Frontal cortex (tissue), 4 donors: ENCODE data around the gene AIFM1. TPM values are rescaled to one million over a fixed set of nuclear protein-coding genes. Genes with fewer than 3 reads are reported as not detected.

Source experiments
- DNase-seq, 2 donors: peaks; one replicate each; pipeline ENCODE4 v3.0.0; 2012; ENCODE audit warnings: low spot score in 2 of 2
- FAIRE-seq: peaks from 2 replicates; lab custom pipeline; 2012; peaks lifted over from hg19 to GRCh38; lab: Jason Lieb, UNC
- total RNA-seq: library from RNA; depleted of rRNA; stranded (reverse); fragments of >200 nt; gene quantifications from one replicate; pipeline ENCODE4 v1.2.3, GENCODE V29; 2014
- donor health status: control.
- donor health status: control.
- donor health status: control.

Gene AIFM1
- total RNA-seq, 1 donor from 2014 or later: 11.4 TPM

DNA sequence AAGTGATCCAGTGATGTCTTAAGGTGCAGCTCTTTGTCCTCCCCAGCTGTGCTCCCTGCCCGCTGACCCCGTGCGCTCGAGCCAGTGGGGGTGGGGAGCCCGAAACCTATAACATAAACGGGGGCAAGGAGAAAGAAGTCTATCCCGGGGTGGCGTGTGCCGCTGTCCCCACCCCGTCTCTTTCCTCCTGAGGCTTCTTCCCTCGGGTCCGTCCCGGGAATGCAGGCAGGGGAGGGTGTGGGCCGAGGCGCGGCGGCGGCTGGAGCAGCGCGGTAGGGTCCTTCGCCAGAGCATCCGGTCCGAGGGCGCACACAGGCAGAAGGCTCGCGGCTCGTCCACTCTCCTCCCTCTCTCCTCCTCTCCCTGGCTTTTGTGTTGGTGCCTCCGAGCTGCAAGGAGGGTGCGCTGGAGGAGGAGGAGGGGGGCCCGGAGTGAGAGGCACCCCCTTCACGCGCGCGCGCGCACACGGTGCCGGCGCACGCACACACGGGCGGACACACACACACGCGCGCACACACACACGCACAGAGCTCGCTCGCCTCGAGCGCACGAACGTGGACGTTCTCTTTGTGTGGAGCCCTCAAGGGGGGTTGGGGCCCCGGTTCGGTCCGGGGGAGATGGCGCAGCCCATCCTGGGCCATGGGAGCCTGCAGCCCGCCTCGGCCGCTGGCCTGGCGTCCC, 5.9 kb upstream of the AIFM1 start, which contains the start of gene RAB33A:
Gene RAB33A, plus strand, starts transcription at position 517 of the 681 bp plus-strand sequence. Its CDS starts 101 bp downstream, at position 618.
- DNase-seq: peak; percentile 30 to 59

DNA sequence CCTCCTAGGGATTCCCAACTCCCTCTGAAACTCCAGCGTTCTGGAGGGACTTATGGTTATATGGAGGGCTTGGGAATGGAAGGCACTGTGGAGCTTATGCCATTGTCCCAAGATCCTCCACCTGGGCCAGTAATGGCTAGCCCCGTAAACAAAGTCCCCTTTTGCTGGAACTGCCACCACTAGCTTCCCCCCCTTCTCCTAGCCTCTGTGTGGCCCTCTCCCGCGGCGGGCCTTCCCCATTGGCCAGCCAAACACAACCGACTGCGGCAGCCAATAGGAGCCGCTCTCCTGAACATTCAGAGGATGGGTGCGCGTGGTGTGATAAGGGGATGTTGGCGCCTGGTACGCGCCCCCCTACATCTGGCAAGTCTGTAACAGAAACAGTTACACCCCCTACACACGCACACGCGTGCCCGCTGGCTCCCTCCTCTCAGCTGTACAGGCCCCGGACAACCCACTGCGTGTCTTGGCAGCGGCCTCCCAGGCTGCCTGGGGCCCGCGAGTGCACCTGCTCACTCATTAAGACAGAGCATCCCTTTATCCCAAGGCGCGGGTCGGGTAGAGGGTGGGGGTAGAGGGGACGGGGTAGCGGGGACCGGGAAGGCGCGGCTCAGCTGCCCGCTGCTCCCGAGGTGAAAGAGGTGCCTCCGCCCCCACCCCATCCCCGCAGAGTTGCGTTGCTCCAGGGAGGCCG, 5.3 kb upstream of the AIFM1 start:
- peak; percentile 56 to 68 for DNase-seq
- FAIRE-seq: no peak

More for the DNA sequence above, 5.9 kb upstream of the AIFM1 start, which contains the start of gene RAB33A:
- FAIRE-seq: no peak

GRCh38 chrX:130167040-130167439, 1.4 kb upstream of the AIFM1 start:
- DNase-seq (no peak), FAIRE-seq (no peak)

GRCh38 chrX:130166503-130166777, 799 bp upstream of the AIFM1 start:
- no peak for FAIRE-seq
- no peak for DNase-seq

DNA sequence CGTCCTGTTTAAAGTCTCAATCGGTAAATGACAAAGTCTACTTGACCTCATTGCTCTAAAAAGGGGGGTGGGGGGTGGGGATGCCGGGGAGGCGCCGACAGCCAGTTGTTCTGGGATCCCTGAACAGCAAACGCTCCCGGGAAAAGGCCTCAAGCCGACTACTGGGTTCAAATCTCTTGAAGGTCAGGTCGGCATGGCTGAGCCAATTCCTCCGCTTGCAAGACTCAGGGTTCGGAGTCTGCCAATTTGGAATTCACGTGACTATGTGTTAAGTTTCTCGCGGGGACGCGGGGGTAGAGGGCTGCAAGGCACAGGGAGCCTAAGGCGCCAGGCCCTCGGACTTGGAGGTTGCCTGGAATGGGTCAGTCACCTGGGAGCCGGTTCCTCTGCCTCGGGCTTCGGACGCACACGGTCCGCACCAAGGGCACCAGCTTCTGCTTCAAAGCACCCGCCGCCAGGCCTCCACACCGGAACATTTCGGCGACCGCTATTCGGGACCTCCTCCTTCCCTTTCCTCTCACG, 399 bp downstream of the AIFM1 start:
- DNase-seq (no peak), FAIRE-seq (no peak)

GRCh38 chrX:130163398-130163797, 2.2 kb downstream of the AIFM1 start:
- DNase-seq (no peak), FAIRE-seq (no peak)

DNA sequence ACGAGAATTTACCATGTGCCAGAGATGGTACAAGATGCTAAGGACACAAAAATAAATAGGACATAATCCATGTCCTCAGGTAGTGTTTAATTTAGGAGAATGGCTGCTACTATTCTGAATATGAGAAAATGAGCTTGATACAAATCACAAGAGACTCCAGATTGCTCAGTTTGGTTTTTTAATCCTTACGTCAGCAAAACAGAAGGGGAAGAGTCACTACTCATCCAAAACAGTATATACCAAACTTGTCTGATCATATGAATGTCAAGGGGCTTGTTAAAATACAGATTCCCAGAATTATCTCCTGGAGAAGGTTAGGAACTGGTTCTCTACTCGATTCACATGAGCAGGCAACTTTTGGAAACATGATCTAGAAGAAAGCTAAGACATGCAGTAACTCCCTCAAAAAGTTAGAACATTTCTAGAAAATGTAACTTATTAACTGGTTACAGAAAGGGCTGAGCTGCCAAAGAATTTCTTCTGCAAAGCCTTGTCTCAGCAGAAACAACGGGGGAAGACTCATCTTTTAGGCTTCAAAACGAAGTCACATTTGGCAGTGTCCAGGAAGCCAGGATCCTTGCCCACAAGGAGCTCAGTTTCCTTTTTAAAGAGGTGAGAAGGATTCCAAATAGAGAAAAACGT, 3.4 kb downstream of the AIFM1 start:
- DNase-seq: no peak
- FAIRE-seq: no peak

DNA sequence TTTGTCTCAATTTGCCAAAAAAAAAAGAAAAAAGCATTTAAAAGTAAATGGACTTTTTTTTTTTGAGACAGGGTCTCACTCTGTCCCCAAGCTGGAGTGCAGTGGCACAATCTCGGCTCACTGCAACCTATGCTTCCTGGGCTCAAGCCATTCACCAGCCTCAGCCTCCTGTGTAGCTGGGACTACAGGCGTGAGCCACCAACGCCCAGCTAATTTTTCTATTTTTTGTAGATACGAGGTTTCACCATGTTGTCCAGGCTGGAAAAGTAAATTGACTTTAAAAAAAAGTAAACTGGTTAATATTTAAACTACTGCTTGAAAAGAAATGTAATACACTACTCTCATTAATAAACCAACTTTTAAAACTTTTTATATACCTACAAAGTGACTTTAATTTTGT, 5.9 kb downstream of the AIFM1 start:
- FAIRE-seq (no peak), DNase-seq (no peak)

DNA sequence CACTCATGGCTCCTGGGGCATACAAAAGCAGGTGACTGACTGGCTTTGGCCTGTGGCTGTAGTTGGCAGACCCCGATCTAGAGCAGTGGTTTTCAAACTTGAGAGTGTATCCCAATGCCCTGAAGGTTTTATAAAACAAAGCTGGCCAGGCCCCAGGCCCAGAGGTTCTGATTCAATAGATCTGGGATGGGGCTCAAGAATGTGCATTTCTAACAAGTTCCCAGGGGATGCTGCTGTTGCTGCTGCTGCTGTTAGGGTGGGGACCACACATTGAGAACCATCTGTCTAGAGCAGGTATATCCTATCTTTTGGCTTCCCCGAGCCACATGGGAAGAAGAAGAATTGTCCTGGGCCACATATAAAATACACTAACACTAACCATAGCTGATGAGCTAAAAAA, 7.3 kb downstream of the AIFM1 start:
- no peak for DNase-seq
- no peak for FAIRE-seq

- DNase-seq: no peak
- FAIRE-seq: no peak
These were observed 10.1 kb downstream of the AIFM1 start for GRCh38 chrX:130155564-130155963.

DNA sequence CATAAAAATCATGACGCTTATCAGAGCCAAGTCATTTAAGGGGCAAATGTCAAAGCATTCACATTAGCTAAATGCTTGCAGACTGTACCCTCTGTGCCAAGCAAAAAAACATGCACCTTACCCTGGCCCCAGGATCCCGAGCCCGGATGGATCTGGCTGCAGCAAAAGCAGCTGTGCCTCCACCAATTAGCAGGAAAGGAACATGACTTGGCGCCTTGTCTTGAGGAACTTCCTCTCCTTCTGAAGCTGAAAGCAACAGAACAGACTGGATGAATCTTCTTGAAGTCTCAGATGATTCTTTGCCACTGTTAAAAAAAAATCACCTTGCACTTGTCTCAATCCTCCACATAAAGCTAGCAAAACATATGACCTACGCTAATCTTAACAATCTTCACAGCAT, 18.0 kb downstream of the AIFM1 start:
- no peak for FAIRE-seq
- no peak for DNase-seq

DNA sequence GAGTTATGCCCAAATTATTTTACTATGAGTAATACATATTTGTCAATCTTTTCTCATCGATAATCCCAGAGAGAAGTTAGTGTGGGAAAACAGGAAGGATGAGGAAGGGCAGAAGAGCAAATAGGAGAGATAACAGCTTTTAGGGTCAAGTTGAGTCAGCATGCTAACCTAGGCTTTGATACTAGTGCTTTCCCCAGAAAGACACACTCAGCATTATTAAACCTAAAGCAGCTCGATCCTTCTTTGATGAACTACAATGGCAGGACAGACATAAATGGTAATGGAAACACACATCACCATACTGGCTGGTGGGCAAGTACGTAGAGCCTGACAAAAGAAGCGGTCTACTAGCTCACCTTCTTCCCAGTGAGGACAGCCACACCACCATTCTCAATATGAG, 20.5 kb downstream of the AIFM1 start:
- FAIRE-seq: no peak
- no peak for DNase-seq

GRCh38 chrX:130144509-130144908, 21.1 kb downstream of the AIFM1 start:
- DNase-seq: no peak
- no peak for FAIRE-seq

- FAIRE-seq (no peak), DNase-seq (no peak)
These were observed 26.0 kb downstream of the AIFM1 start for GRCh38 chrX:130139474-130140201.

DNA sequence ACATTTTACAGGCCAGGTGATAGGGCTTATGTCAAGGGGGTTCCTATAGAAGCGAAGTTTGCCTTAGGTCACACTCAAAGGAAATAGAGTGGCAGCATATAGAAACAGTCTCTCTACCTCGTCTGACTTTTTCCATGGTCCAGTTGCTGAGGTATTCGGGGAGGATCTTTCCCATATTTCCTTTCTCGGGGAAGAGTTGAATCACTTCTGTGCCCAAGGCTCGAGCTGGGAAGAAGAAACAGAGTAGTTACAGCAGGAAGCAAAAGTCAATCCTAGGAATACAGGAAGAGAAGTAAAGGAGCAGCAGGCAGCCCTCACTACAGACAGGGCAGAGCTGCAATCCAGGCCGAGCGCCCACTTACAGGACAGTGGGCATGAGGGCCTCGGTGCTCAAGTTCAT, 28.7 kb downstream of the AIFM1 start:
- no peak for FAIRE-seq
- no peak for DNase-seq

DNA sequence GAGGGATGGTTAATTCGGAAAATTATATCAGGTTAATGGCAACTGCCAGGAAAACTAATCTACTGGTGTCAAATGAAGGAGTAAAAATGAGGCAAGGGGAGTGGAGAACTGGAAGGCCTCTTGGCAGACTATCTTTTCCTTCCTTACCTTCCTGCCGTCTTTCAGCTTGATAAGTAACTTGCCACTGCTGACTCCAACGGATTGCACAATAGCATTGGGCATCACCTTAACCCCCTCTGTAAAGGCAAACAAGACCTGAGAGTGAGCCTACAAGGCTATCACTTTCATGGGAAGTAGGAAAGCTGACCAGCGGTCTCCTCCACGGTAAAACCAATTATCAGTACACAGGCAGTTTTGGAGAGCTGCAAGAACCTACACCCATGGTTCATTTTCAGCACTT, 29.1 kb downstream of the AIFM1 start:
- DNase-seq (no peak), FAIRE-seq (no peak)

- DNase-seq (no peak), FAIRE-seq (no peak)
These were observed 34.7 kb downstream of the AIFM1 start for GRCh38 chrX:130130990-130131389.

DNA sequence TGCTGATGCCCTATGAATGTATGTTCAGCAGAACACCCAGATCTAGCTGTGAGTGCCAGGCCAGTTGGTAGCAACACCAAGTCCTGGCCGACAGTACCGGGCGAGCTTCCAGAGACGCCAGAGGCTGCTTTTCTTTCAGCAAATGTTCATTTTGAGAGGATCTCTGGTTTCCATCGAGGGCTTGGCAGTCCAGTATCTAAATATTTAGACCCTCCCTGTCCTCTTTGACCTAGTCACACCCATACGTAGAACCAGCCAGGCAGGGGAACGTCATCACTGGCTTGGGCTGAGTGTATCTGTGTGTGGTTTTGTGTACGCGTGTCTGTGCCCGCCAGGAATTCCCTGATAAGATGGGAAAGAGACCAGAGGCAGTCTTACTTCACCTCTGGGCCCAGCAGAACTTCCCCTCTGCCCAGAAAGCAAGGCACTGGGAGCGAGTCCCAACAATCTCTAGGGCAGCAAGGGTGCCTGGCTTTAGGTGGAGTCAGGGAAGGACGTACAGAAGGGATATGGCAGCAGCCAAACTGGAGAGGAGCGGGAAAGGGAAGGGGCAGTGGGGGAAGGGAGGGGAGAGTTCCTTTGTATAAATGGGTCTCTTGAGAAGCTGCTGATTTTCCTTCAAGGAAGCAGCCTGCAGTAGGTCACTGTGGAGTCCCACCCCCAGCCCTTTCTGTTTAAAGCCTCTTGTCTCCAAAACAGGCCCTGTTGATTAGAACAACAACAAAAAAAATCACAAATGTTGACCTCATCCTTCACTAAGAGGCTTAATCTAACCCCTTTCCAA, 40.4 kb downstream of the AIFM1 start:
- FAIRE-seq (no peak), DNase-seq (no peak)

- DNase-seq (no peak), FAIRE-seq (no peak)
These were observed 41.1 kb downstream of the AIFM1 start for GRCh38 chrX:130124577-130124976.

GRCh38 chrX:130121505-130121800, 44.2 kb downstream of the AIFM1 start:
- FAIRE-seq: no peak
- no peak for DNase-seq
